Adrenal gland (tissue), 12 donors: ENCODE results near the gene CILP. TPM values are rescaled to one million over a fixed set of nuclear protein-coding genes. Genes with fewer than 3 reads are reported as not detected.

Experiments used
- DNase-seq, 7 donors: peaks; one replicate each; pipeline ENCODE4 v3.0.0-alpha.2; 2019 to 2020
- H3K27ac ChIP-seq, 5 donors: fragments of 200-600 bp; sonication (generic) in 4 of 5; 1 replicate in 3 of 5; 2 replicates in 2 of 5; pipeline versions ENCODE4 v1.5.1 to v1.8.0; 2016 to 2020; ENCODE audit warnings: mild to moderate bottlenecking in 1 of 5
- H3K27me3 ChIP-seq: fragments of 200-600 bp; 2 replicates; pipeline ENCODE4 v1.8.0; 2021
- H3K36me3 ChIP-seq, 2 donors: fragments of 200-600 bp; replicated peaks in 1 of 2; 1 replicate in 1 of 2; 2 replicates in 1 of 2; pipeline versions ENCODE4 v1.5.1 to v1.8.0; 2018 to 2022
- H3K4me1 ChIP-seq, 2 donors: fragments of 200-600 bp; replicated peaks in 1 of 2; 1 replicate in 1 of 2; 2 replicates in 1 of 2; pipeline versions ENCODE4 v1.5.1 to v1.8.0; 2018 to 2021
- H3K4me3 ChIP-seq, 4 donors: fragments of 200-600 bp; sonication (generic) in 3 of 4; one replicate each; pipeline ENCODE4 v1.5.1; 2016 to 2018
- H3K9me3 ChIP-seq, 3 donors: fragments of 200-600 bp; sonication (generic) in 1 of 3; replicated peaks in 1 of 3; 1 replicate in 2 of 3; 2 replicates in 1 of 3; pipeline versions ENCODE4 v1.5.1 to v1.8.0; 2016 to 2021
- POLR2A ChIP-seq, 2 donors: fragments of 450-650 bp; IDR thresholded peaks; one replicate each; pipeline ENCODE4 v1.6.1; 2017; ENCODE audit warnings: antibody characterized with exemption in 2 of 2, mild to moderate bottlenecking in 2 of 2, moderate library complexity in 1 of 2
- WGBS, 4 donors: extraction: QIAGEN DNeasy Blood & Tissue Kit in 2 of 4; methylation state at CpG; one replicate each; pipeline versions ENCODE4 v1.1.5 to v1.1.7; 2013 to 2017; 5-methylcytosine and 5-hydroxymethylcytosine counted together
- intact Hi-C, 2 donors: fragments of 100-400 bp; cut with DNase I; formaldehyde crosslinking; loops; one replicate each; pipeline versions ENCODE4 v1.14.1 to v1.15.0; 2022 to 2023
- polyA plus RNA-seq, 3 donors: library from polyadenylated mRNA; stranded (reverse); fragments of 200-250 nt in 2 of 3; fragments of 350-450 nt in 1 of 3; fragmentation: Illumina TruSeq in 1 of 3; extraction: RNeasy Lipid Tissue Mini Kit (QIAGEN cat#74804) in 1 of 3; gene quantifications; one replicate each; pipeline ENCODE4 v1.2.3, GENCODE V29; 2013 to 2014
- total RNA-seq, 9 donors: library from RNA; depleted of rRNA in 4 of 9; stranded (reverse); fragments of >200 nt in 4 of 9; fragments of 120-200 nt in 1 of 9; fragmentation: NEBNext Ultra II Directional in 1 of 9; extraction: Animal tissue kit (Norgen Biotek cat#: 25700) in 1 of 9; gene quantifications; one replicate each; pipeline versions ENCODE4 v1.1.0 to v1.2.4, GENCODE V29; 2013 to 2023
- TF ChIP-seq, protein P1 (sequence below), 6 experiments: fragments of 450-650 bp in 4 of 6; fragments of 200-600 bp in 2 of 6; sonication (generic) in 1 of 6; IDR thresholded peaks; 1 replicate in 5 of 6; 2 replicates in 1 of 6; pipeline versions ENCODE4 v1.5.1 to v1.8.0; 2016 to 2021; ENCODE audit warnings: antibody characterized with exemption in 6 of 6, mild to moderate bottlenecking in 2 of 6, moderate library complexity in 1 of 6
- donor health status: healthy with polysubstance abuse.
- donor health status: Bipolar disorder and iron deficiency.
- donor health status: DM: yes; HTN: yes; CAD: no.
- donor health status: DM: no; HTN: no; CAD: no.
- donor health status: DM: no; HTN: no; CAD: no.
- donor health status: DM: yes; HTN: yes; CAD: no.

The CILP gene
- total and polyA plus RNA-seq, 12 donors: 0.39 to 2.7 (median 0.96) TPM

GRCh38 chr15:65211482-65211982 is 259 bp upstream of the CILP start:
- TF ChIP-seq, protein P1, sequence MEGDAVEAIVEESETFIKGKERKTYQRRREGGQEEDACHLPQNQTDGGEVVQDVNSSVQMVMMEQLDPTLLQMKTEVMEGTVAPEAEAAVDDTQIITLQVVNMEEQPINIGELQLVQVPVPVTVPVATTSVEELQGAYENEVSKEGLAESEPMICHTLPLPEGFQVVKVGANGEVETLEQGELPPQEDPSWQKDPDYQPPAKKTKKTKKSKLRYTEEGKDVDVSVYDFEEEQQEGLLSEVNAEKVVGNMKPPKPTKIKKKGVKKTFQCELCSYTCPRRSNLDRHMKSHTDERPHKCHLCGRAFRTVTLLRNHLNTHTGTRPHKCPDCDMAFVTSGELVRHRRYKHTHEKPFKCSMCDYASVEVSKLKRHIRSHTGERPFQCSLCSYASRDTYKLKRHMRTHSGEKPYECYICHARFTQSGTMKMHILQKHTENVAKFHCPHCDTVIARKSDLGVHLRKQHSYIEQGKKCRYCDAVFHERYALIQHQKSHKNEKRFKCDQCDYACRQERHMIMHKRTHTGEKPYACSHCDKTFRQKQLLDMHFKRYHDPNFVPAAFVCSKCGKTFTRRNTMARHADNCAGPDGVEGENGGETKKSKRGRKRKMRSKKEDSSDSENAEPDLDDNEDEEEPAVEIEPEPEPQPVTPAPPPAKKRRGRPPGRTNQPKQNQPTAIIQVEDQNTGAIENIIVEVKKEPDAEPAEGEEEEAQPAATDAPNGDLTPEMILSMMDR (IDR thresholded peaks at IDR 0.05): no peak
- TF ChIP-seq POLR2A (IDR thresholded peaks at IDR 0.05): no peak
- Histone ChIP-seq H3K4me3 (no peak overlapping the region), H3K4me1 (peaks cover 0 to 7% of the 10 kb centered on the region in 2 donors), H3K36me3 (no peaks in the 10 kb centered on the region), H3K27ac (peak overlapping the region in 1 of 5 donors; percentile 40), H3K9me3 (no peaks in the 10 kb centered on the region), H3K27me3 (no peaks in the 10 kb centered on the region)
- 66 to 75% (median 72%) methylated on average over 3 to 6 of the region's 6 CpGs for WGBS, 4 donors
- intact Hi-C loops: no loop called here
- DNase-seq: peak in 1 of 7 donors; percentile 16

GRCh38 chr15:65209701-65210643 is 1.3 kb downstream of the CILP start:
- H3K4me3 ChIP-seq: no peak overlapping the region
- H3K27ac ChIP-seq: peak overlapping the region in 1 of 5 donors; percentile 40
- H3K27me3 ChIP-seq: no peaks in the 10 kb centered on the region
- no peak for TF ChIP-seq POLR2A (IDR thresholded peaks at IDR 0.05)
- TF ChIP-seq, protein P1 (IDR thresholded peaks at IDR 0.05): no peak
- H3K36me3 ChIP-seq: no peaks in the 10 kb centered on the region
- H3K9me3 ChIP-seq: no peaks in the 10 kb centered on the region
- DNase-seq: no peak
- WGBS, 4 donors: 79 to 93% (median 86%) methylated on average over 11 to 17 of the region's 17 CpGs
- intact Hi-C loops: no loop called here
- peaks cover 0 to 7% of the 10 kb centered on the region in 2 donors for H3K4me1 ChIP-seq

DNA sequence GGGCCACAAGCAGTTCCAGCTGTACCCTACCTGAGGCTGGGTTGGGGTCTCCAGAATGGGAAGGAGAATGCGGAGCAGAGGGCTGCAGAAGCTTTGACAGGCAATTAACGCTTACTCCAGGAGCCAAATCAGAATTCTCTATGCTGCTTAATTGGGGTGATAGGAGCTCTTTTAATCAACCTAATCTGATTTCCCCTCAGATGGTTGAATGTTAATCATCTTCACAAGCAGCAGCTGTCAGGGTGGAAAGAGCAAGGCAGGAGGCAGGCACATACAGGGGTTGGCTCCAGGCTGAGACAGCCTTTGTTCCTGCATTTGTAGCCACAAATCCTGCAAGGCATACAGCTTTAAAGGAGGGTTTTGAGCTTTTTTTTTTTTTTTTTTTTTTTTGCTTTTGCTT is 2.6 kb downstream of the CILP start:
- H3K9me3 ChIP-seq: no peaks in the 10 kb centered on the region
- H3K27me3 ChIP-seq: no peaks in the 10 kb centered on the region
- intact Hi-C loops: no loop called here
- TF ChIP-seq POLR2A (IDR thresholded peaks at IDR 0.05): no peak
- TF ChIP-seq, protein P1 (IDR thresholded peaks at IDR 0.05): no peak
- H3K36me3 ChIP-seq: no peaks in the 10 kb centered on the region
- peaks cover 0 to 7% of the 10 kb centered on the region in 2 donors for H3K4me1 ChIP-seq
- 88 to 100% (median 90%) methylated on average over 2 of the region's 2 CpGs for WGBS, 4 donors
- no peak overlapping the region for H3K27ac ChIP-seq
- H3K4me3 ChIP-seq: no peak overlapping the region
- no peak for DNase-seq

GRCh38 chr15:65207280-65207840 is 3.9 kb downstream of the CILP start:
- intact Hi-C loops: no loop called here
- H3K36me3 ChIP-seq: no peaks in the 10 kb centered on the region
- TF ChIP-seq POLR2A (IDR thresholded peaks at IDR 0.05): no peak
- TF ChIP-seq, protein P1 (IDR thresholded peaks at IDR 0.05): no peak
- H3K27ac ChIP-seq: no peak overlapping the region
- no peaks in the 10 kb centered on the region for H3K9me3 ChIP-seq
- 79 to 87% (median 81%) methylated on average over 3 to 6 of the region's 6 CpGs for WGBS, 4 donors
- DNase-seq: no peak
- H3K27me3 ChIP-seq: no peaks in the 10 kb centered on the region
- peaks cover 0 to 7% of the 10 kb centered on the region in 2 donors for H3K4me1 ChIP-seq
- no peak overlapping the region for H3K4me3 ChIP-seq
